HEK293T (cell line): ENCODE measurements around the gene C16orf96.

ENCODE experiments used
- BHLHE40 ChIP-seq: fragments of 450-650 bp; IDR thresholded peaks from 2 replicates; pipeline ENCODE4 v1.6.1; 2016; ENCODE audit warnings: mild to moderate bottlenecking, moderate library complexity, borderline replicate concordance
- CTBP1 ChIP-seq: fragments of 450-650 bp; IDR thresholded peaks from 2 replicates; pipeline ENCODE4 v1.6.1; 2016; ENCODE audit warnings: borderline replicate concordance
- ELF4 ChIP-seq: fragments of 450-650 bp; IDR thresholded peaks from 2 replicates; pipeline ENCODE4 v1.6.1; 2017; ENCODE audit warnings: antibody characterized with exemption
- FOXA1 ChIP-seq: fragments of 450-650 bp; IDR thresholded peaks from 2 replicates; pipeline ENCODE4 v1.6.1; 2016; ENCODE audit warnings: mild to moderate bottlenecking
- FOXK2 ChIP-seq: fragments of 450-650 bp; IDR thresholded peaks from 2 replicates; pipeline ENCODE4 v1.6.1; 2016; ENCODE audit warnings: mild to moderate bottlenecking
- FOXM1 ChIP-seq: fragments of 450-650 bp; IDR thresholded peaks from 2 replicates; pipeline ENCODE4 v1.6.1; 2017; ENCODE audit warnings: mild to moderate bottlenecking, borderline replicate concordance
- HDGF ChIP-seq: fragments of 450-650 bp; IDR thresholded peaks from 2 replicates; pipeline ENCODE4 v1.6.1; 2017; ENCODE audit warnings: antibody characterized with exemption, borderline replicate concordance
- L3MBTL2 ChIP-seq: fragments of 450-650 bp; conservative IDR thresholded peaks from 2 replicates; pipeline ENCODE4 v1.6.1; 2016; ENCODE audit warnings: mild to moderate bottlenecking
- NFRKB ChIP-seq: fragments of 450-650 bp; IDR thresholded peaks from 2 replicates; pipeline ENCODE4 v1.6.1; 2016; ENCODE audit warnings: mild to moderate bottlenecking, moderate library complexity
- SP1 ChIP-seq: fragments of 450-650 bp; IDR thresholded peaks from 2 replicates; pipeline ENCODE4 v1.6.1; 2017
- SUZ12 ChIP-seq: fragments of 450-650 bp; IDR thresholded peaks from 2 replicates; pipeline ENCODE4 v1.6.1; 2016; ENCODE audit warnings: mild to moderate bottlenecking
- TARDBP ChIP-seq: fragments of 450-650 bp; IDR thresholded peaks from 2 replicates; pipeline ENCODE4 v1.6.1; 2016
- TF ChIP-seq, protein P1 (sequence below): fragments of 450-650 bp; IDR thresholded peaks from 2 replicates; pipeline ENCODE4 v1.6.1; 2016

GRCh38 chr16:4607841-4608703, 51.9 kb downstream of the C16orf96 start:
- no peak for TF ChIP-seq FOXM1
- TF ChIP-seq SUZ12, result no peak
- TF ChIP-seq FOXK2, result no peak
- TF ChIP-seq, protein P1, sequence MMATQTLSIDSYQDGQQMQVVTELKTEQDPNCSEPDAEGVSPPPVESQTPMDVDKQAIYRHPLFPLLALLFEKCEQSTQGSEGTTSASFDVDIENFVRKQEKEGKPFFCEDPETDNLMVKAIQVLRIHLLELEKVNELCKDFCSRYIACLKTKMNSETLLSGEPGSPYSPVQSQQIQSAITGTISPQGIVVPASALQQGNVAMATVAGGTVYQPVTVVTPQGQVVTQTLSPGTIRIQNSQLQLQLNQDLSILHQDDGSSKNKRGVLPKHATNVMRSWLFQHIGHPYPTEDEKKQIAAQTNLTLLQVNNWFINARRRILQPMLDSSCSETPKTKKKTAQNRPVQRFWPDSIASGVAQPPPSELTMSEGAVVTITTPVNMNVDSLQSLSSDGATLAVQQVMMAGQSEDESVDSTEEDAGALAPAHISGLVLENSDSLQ, result no peak
- TF ChIP-seq HDGF, result no peak
- TF ChIP-seq L3MBTL2, result no peak
- TF ChIP-seq ELF4, result no peak
- TF ChIP-seq SP1, result no peak
- TF ChIP-seq NFRKB, result no peak
- no peak for TF ChIP-seq FOXA1
- TF ChIP-seq CTBP1, result no peak
- TF ChIP-seq TARDBP, result no peak
- no peak for TF ChIP-seq BHLHE40
